ENCODE results near the gene UBP1.
"Not testable (repeated sequence)": the region's sequence is repeated elsewhere in the genome, so short reads cannot be mapped to it uniquely, and the experiment has no call there.

Gene UBP1

GRCh38 chr3:33461097-33461496 lies 20.9 kb upstream of the UBP1 start:
- no peak overlapping the region for H3K4ac ChIP-seq (ENCODE audit: low read length)
- no peak overlapping the region for H3K18ac ChIP-seq (ENCODE audit: low read length)
- H4K8ac ChIP-seq (ENCODE audit: low read depth, low read length), result no peak overlapping the region
- no peak overlapping the region for H3K9ac ChIP-seq (ENCODE audit: low read depth, low read length, poor library complexity)
- H2BK5ac ChIP-seq (ENCODE audit: low read length), result no peak overlapping the region
- no peaks in the 10 kb centered on the region for H3K36me3 ChIP-seq (replicated peaks in 1 of 2; ENCODE audit: control insufficient read depth in 2 of 2, insufficient read depth in 2 of 2, low read length in 2 of 2)
- H2BK15ac ChIP-seq (ENCODE audit: low read length), result no peak overlapping the region
- H3K23ac ChIP-seq (ENCODE audit: low read depth, low read length, poor library complexity), result no peak overlapping the region
- no peak overlapping the region for H3K27ac ChIP-seq (replicated peaks; ENCODE audit: low read length)
- H2BK12ac ChIP-seq (ENCODE audit: low read length), result no peak overlapping the region
- no peak overlapping the region for H4K91ac ChIP-seq (ENCODE audit: low read depth, low read length, poor library complexity)
- H3K14ac ChIP-seq (ENCODE audit: low read length), result no peak overlapping the region
- H2BK120ac ChIP-seq (ENCODE audit: low read depth, low read length), result no peak overlapping the region
- peaks cover 1 to 9% of the 10 kb centered on the region in 2 donors for H3K9me3 ChIP-seq (replicated peaks in 1 of 2; ENCODE audit: control insufficient read depth in 2 of 2, insufficient read depth in 1 of 2, low read depth in 1 of 2, low read length in 2 of 2)
- no peaks in the 10 kb centered on the region for H3K27me3 ChIP-seq (ENCODE audit: control insufficient read depth in 3 of 3, insufficient read depth in 3 of 3, low read depth in 1 of 3, low read length in 3 of 3)
- no peaks in the 10 kb centered on the region for H3K4me1 ChIP-seq (ENCODE audit: control insufficient read depth in 2 of 2, insufficient read depth in 1 of 2, low read depth in 1 of 2, low read length in 2 of 2)
- no peak overlapping the region for H2AK5ac ChIP-seq (ENCODE audit: low read depth, low read length)
- WGBS, 2 donors (ENCODE audit: extremely low coverage in 2 of 2, insufficient read length in 2 of 2, insufficient replicate concordance in 1 of 2), result no CpG with 5 or more reads among the region's 2 CpGs
- H3K79me1 ChIP-seq (ENCODE audit: low read depth, low read length), result no peaks in the 10 kb centered on the region
- no peak overlapping the region for H3K4me2 ChIP-seq (ENCODE audit: insufficient read depth, low read length, poor library complexity, severe bottlenecking)
- H3K4me3 ChIP-seq (ENCODE audit: low read length in 2 of 2), result no peak overlapping the region
- DNase-seq (ENCODE audit: low spot score), result no peak
- H2AFZ ChIP-seq (ENCODE audit: low read length), result no peak overlapping the region

DNA sequence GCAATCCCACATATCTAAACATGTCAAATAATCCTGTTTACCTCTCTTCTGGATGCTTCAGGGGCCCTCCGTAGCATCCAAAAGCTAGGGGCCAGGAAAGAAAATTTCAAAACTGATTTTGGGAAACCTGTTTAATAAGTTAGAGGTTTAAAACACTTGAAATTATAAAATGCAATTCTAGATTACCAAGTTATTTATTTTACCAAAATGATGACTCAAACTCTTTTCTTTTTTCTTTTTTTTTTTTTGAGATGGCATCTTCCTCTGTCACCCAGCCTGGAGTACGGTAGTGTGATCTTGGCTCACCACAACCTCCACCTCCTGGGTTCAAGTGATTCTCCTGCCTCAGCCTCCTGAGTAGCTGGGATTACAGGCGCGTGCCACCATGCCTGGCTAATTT lies 19.4 kb upstream of the UBP1 start:
- H2BK15ac ChIP-seq (ENCODE audit: low read length); H3K9me3 ChIP-seq (replicated peaks in 1 of 2; ENCODE audit: control insufficient read depth in 2 of 2, insufficient read depth in 1 of 2, low read depth in 1 of 2, low read length in 2 of 2); H3K4me3 ChIP-seq (ENCODE audit: low read length in 2 of 2); H3K4ac ChIP-seq (ENCODE audit: low read length); H3K14ac ChIP-seq (ENCODE audit: low read length); H3K36me3 ChIP-seq (replicated peaks in 1 of 2; ENCODE audit: control insufficient read depth in 2 of 2, insufficient read depth in 2 of 2, low read length in 2 of 2); H3K79me1 ChIP-seq (ENCODE audit: low read depth, low read length); H4K8ac ChIP-seq (ENCODE audit: low read depth, low read length); H2AK5ac ChIP-seq (ENCODE audit: low read depth, low read length); H2BK12ac ChIP-seq (ENCODE audit: low read length); H3K27me3 ChIP-seq (ENCODE audit: control insufficient read depth in 3 of 3, insufficient read depth in 3 of 3, low read depth in 1 of 3, low read length in 3 of 3); H4K91ac ChIP-seq (ENCODE audit: low read depth, low read length, poor library complexity); H3K23ac ChIP-seq (ENCODE audit: low read depth, low read length, poor library complexity); H3K18ac ChIP-seq (ENCODE audit: low read length); H2BK120ac ChIP-seq (ENCODE audit: low read depth, low read length); DNase-seq (ENCODE audit: low spot score); H3K9ac ChIP-seq (ENCODE audit: low read depth, low read length, poor library complexity); H3K27ac ChIP-seq (replicated peaks; ENCODE audit: low read length); H3K4me2 ChIP-seq (ENCODE audit: insufficient read depth, low read length, poor library complexity, severe bottlenecking); H3K4me1 ChIP-seq (ENCODE audit: control insufficient read depth in 2 of 2, insufficient read depth in 1 of 2, low read depth in 1 of 2, low read length in 2 of 2); H2AFZ ChIP-seq (ENCODE audit: low read length); H2BK5ac ChIP-seq (ENCODE audit: low read length): not testable (repeated sequence)
- no CpG with 5 or more reads among the region's 4 CpGs for WGBS, 2 donors (ENCODE audit: extremely low coverage in 2 of 2, insufficient read length in 2 of 2, insufficient replicate concordance in 1 of 2)

GRCh38 chr3:33458446-33458845 lies 18.2 kb upstream of the UBP1 start:
- Histone ChIP-seq H2BK120ac (ENCODE audit: low read depth, low read length) (no peak overlapping the region), H2BK5ac (ENCODE audit: low read length) (no peak overlapping the region), H3K36me3 (replicated peaks in 1 of 2; ENCODE audit: control insufficient read depth in 2 of 2, insufficient read depth in 2 of 2, low read length in 2 of 2) (peaks cover 2 to 11% of the 10 kb centered on the region in 2 donors), H3K4me1 (ENCODE audit: control insufficient read depth in 2 of 2, insufficient read depth in 1 of 2, low read depth in 1 of 2, low read length in 2 of 2) (no peaks in the 10 kb centered on the region), H3K18ac (ENCODE audit: low read length) (no peak overlapping the region), H4K91ac (ENCODE audit: low read depth, low read length, poor library complexity) (no peak overlapping the region), H3K27me3 (ENCODE audit: control insufficient read depth in 3 of 3, insufficient read depth in 3 of 3, low read depth in 1 of 3, low read length in 3 of 3) (no peaks in the 10 kb centered on the region), H3K9me3 (replicated peaks in 1 of 2; ENCODE audit: control insufficient read depth in 2 of 2, insufficient read depth in 1 of 2, low read depth in 1 of 2, low read length in 2 of 2) (peaks cover 1 to 9% of the 10 kb centered on the region in 2 donors), H3K27ac (replicated peaks; ENCODE audit: low read length) (no peak overlapping the region), H2BK15ac (ENCODE audit: low read length) (no peak overlapping the region), H2BK12ac (ENCODE audit: low read length) (no peak overlapping the region), H3K4me3 (ENCODE audit: low read length in 2 of 2) (no peak overlapping the region), H2AK5ac (ENCODE audit: low read depth, low read length) (no peak overlapping the region), H3K79me1 (ENCODE audit: low read depth, low read length) (no peaks in the 10 kb centered on the region), H3K4me2 (ENCODE audit: insufficient read depth, low read length, poor library complexity, severe bottlenecking) (no peak overlapping the region), H3K4ac (ENCODE audit: low read length) (no peak overlapping the region), H3K14ac (ENCODE audit: low read length) (no peak overlapping the region), H3K9ac (ENCODE audit: low read depth, low read length, poor library complexity) (no peak overlapping the region), H3K23ac (ENCODE audit: low read depth, low read length, poor library complexity) (no peak overlapping the region), H4K8ac (ENCODE audit: low read depth, low read length) (no peak overlapping the region), H2AFZ (ENCODE audit: low read length) (no peak overlapping the region)
- DNase-seq (ENCODE audit: low spot score), result no peak
- WGBS, 2 donors (ENCODE audit: extremely low coverage in 2 of 2, insufficient read length in 2 of 2, insufficient replicate concordance in 1 of 2), result no CpG with 5 or more reads among the region's 3 CpGs

DNA sequence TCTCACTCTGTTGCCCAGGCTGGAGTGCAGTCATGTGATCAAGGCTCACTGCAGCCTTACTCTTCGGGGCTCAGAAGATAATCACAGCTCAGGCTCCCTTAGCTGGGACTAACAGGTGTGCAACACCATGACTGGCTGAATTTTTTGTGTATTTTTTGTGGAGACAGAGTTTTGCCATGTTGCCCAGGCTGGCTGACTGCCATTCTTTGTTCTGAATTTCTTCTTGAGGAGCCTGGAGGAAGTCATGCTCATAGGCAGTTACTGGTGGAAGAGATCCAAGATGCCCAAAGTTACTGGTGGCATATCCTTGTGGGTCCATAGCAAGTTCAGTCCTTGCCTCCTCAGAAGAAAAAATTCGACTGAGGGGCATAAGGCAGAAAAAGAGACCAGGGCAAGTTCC lies 16.6 kb upstream of the UBP1 start:
- H2BK5ac ChIP-seq (ENCODE audit: low read length), result no peak overlapping the region
- no peak overlapping the region for H3K4ac ChIP-seq (ENCODE audit: low read length)
- no peak overlapping the region for H3K9ac ChIP-seq (ENCODE audit: low read depth, low read length, poor library complexity)
- no peaks in the 10 kb centered on the region for H3K79me1 ChIP-seq (ENCODE audit: low read depth, low read length)
- H3K27me3 ChIP-seq (ENCODE audit: control insufficient read depth in 3 of 3, insufficient read depth in 3 of 3, low read depth in 1 of 3, low read length in 3 of 3), result no peaks in the 10 kb centered on the region
- no peak overlapping the region for H3K4me2 ChIP-seq (ENCODE audit: insufficient read depth, low read length, poor library complexity, severe bottlenecking)
- H3K9me3 ChIP-seq (replicated peaks in 1 of 2; ENCODE audit: control insufficient read depth in 2 of 2, insufficient read depth in 1 of 2, low read depth in 1 of 2, low read length in 2 of 2), result peaks cover 1 to 9% of the 10 kb centered on the region in 2 donors
- no peak overlapping the region for H3K14ac ChIP-seq (ENCODE audit: low read length)
- H4K8ac ChIP-seq (ENCODE audit: low read depth, low read length), result no peak overlapping the region
- no peak for DNase-seq (ENCODE audit: low spot score)
- H3K18ac ChIP-seq (ENCODE audit: low read length), result no peak overlapping the region
- no peak overlapping the region for H3K23ac ChIP-seq (ENCODE audit: low read depth, low read length, poor library complexity)
- H3K4me1 ChIP-seq (ENCODE audit: control insufficient read depth in 2 of 2, insufficient read depth in 1 of 2, low read depth in 1 of 2, low read length in 2 of 2), result no peaks in the 10 kb centered on the region
- H4K91ac ChIP-seq (ENCODE audit: low read depth, low read length, poor library complexity), result no peak overlapping the region
- H2AK5ac ChIP-seq (ENCODE audit: low read depth, low read length), result no peak overlapping the region
- no CpG with 5 or more reads among the region's 2 CpGs for WGBS, 2 donors (ENCODE audit: extremely low coverage in 2 of 2, insufficient read length in 2 of 2, insufficient replicate concordance in 1 of 2)
- no peak overlapping the region for H2BK120ac ChIP-seq (ENCODE audit: low read depth, low read length)
- H2BK15ac ChIP-seq (ENCODE audit: low read length), result no peak overlapping the region
- no peak overlapping the region for H2AFZ ChIP-seq (ENCODE audit: low read length)
- peaks cover 2 to 20% of the 10 kb centered on the region in 2 donors for H3K36me3 ChIP-seq (replicated peaks in 1 of 2; ENCODE audit: control insufficient read depth in 2 of 2, insufficient read depth in 2 of 2, low read length in 2 of 2)
- no peak overlapping the region for H3K27ac ChIP-seq (replicated peaks; ENCODE audit: low read length)
- no peak overlapping the region for H3K4me3 ChIP-seq (ENCODE audit: low read length in 2 of 2)
- H2BK12ac ChIP-seq (ENCODE audit: low read length), result no peak overlapping the region
